ENCODE measurements around the gene PCDHGA2.
"Not testable (repeated sequence)": the region's sequence is repeated elsewhere in the genome, so short reads cannot be mapped to it uniquely, and the experiment has no call there.

Gene PCDHGA2

GRCh38 chr5:141383345-141383744 lies 44.8 kb downstream of the PCDHGA2 start:
- no peak for DNase-seq

GRCh38 chr5:141384471-141385267 lies 46.1 kb downstream of the PCDHGA2 start:
- no peak for DNase-seq

GRCh38 chr5:141387557-141388311 lies 49.2 kb downstream of the PCDHGA2 start, which contains the start of gene PCDHGB4:
PCDHGB4 (plus strand) TSS chr5:141387698; CDS start chr5:141387885, 187 bp downstream.
- not testable (repeated sequence) for DNase-seq

- no peak for DNase-seq
Observed at GRCh38 chr5:141388661-141389060, 50.1 kb downstream of the PCDHGA2 start.

GRCh38 chr5:141389153-141390042 lies 50.8 kb downstream of the PCDHGA2 start:
- DNase-seq, result no peak

GRCh38 chr5:141392429-141393198 lies 54.1 kb downstream of the PCDHGA2 start, which contains the start of gene PCDHGA8:
PCDHGA8 (plus strand) TSS chr5:141392633; CDS start chr5:141392814, 181 bp downstream.
- DNase-seq, result no peak
